Measurements from ENCODE around the gene DLX5.

Gene DLX5

DNA sequence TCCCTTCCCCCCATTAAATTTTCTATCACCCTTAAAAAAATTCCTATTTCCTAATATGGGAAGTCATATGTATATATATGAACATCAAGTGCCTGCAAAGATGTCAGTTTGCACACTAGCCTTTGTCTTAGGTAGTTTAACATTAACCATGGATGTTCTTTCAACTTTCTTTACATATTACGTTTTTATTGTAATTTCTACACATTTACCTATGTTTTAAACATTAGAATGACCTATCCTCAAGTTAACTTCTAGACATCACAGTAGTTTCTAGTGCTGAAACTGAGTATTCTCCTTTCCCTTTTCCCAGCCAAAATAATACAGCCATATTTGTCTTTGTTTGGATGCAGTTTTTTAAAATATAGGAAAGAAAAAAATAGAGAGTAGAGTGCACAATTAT, 13.5 kb downstream of the DLX5 start:
- ChIA-PET CTCF (no interaction called here), POLR2A (no interaction called here)
- TF ChIP-seq, protein P1, sequence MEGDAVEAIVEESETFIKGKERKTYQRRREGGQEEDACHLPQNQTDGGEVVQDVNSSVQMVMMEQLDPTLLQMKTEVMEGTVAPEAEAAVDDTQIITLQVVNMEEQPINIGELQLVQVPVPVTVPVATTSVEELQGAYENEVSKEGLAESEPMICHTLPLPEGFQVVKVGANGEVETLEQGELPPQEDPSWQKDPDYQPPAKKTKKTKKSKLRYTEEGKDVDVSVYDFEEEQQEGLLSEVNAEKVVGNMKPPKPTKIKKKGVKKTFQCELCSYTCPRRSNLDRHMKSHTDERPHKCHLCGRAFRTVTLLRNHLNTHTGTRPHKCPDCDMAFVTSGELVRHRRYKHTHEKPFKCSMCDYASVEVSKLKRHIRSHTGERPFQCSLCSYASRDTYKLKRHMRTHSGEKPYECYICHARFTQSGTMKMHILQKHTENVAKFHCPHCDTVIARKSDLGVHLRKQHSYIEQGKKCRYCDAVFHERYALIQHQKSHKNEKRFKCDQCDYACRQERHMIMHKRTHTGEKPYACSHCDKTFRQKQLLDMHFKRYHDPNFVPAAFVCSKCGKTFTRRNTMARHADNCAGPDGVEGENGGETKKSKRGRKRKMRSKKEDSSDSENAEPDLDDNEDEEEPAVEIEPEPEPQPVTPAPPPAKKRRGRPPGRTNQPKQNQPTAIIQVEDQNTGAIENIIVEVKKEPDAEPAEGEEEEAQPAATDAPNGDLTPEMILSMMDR (IDR thresholded peaks at IDR 0.05; ENCODE audit: insufficient read depth, low read length, missing control alignments) = no peak
- no peak for DNase-seq (ENCODE audit: low read depth, low spot score)
- H3K4me3 ChIP-seq (ENCODE audit: low read depth, low read length) = no peak overlapping the region

- POLR2A ChIA-PET = no interaction called here
- DNase-seq (ENCODE audit: low read depth, low spot score) = no peak
- CTCF ChIA-PET = interaction anchor here (1.3 kb wide), 1 partner anchor 1093 kb away, joined by 3 read pairs; no protein-coding TSS in a partner anchor
- H3K4me3 ChIP-seq (ENCODE audit: low read depth, low read length) = no peak overlapping the region
- TF ChIP-seq, protein P1 (IDR thresholded peaks at IDR 0.05; ENCODE audit: insufficient read depth, low read length, missing control alignments) = no peak
These were observed 14.6 kb downstream of the DLX5 start for GRCh38 chr7:97009753-97010732.

- TF ChIP-seq, protein P1 (IDR thresholded peaks at IDR 0.05; ENCODE audit: insufficient read depth, low read length, missing control alignments) = no peak
- POLR2A ChIA-PET = no interaction called here
- H3K4me3 ChIP-seq (ENCODE audit: low read depth, low read length) = no peak overlapping the region
- CTCF ChIA-PET = interaction anchor here (1.3 kb wide), 1 partner anchor 1091 kb away, joined by 3 read pairs; no protein-coding TSS in a partner anchor
- DNase-seq (ENCODE audit: low read depth, low spot score) = no peak
These were observed 16.2 kb downstream of the DLX5 start for GRCh38 chr7:97008275-97008917.

DNA sequence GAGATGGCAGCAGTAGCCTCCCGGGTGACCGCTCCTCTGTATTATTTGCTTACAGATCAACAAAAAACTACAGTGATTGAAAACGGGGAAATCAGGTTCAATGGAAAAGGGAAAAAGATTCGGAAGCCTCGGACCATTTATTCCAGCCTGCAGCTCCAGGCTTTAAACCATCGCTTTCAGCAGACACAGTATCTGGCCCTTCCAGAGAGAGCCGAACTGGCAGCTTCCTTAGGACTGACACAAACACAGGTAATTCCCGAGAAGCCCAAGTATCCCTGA, 17.1 kb downstream of the DLX5 start:
- no peak for DNase-seq (ENCODE audit: low read depth, low spot score)
- H3K4me3 ChIP-seq (ENCODE audit: low read depth, low read length) = no peak overlapping the region
- TF ChIP-seq, protein P1 (IDR thresholded peaks at IDR 0.05; ENCODE audit: insufficient read depth, low read length, missing control alignments) = no peak
- POLR2A ChIA-PET = no interaction called here
- CTCF ChIA-PET = no interaction called here

- POLR2A ChIA-PET = no interaction called here
- no peak for DNase-seq (ENCODE audit: low read depth, low spot score)
- CTCF ChIA-PET = interaction anchor here (1.3 kb wide), 1 partner anchor 21 kb away, joined by 5 read pairs; no protein-coding TSS in a partner anchor
- TF ChIP-seq, protein P1 (IDR thresholded peaks at IDR 0.05; ENCODE audit: insufficient read depth, low read length, missing control alignments) = no peak
- H3K4me3 ChIP-seq (ENCODE audit: low read depth, low read length) = no peak overlapping the region
These were observed 17.6 kb downstream of the DLX5 start for GRCh38 chr7:97006816-97007582.

Data from AG04449 (cell line).